K562 (cell line): ENCODE measurements around the gene NUAK1. TPM values are rescaled to one million over a fixed set of nuclear protein-coding genes. Genes with fewer than 3 reads are reported as not detected.

Experiments used
- ATAC-seq: fragments of 200-7000 bp; cut with Tn5 transposase; 3 replicates; pipeline ENCODE4 v1.9.1; 2020; ENCODE audit warnings: moderate library complexity
- BruUV-seq: library from RNA; stranded (reverse); fragments of 400-500 nt; replicated peaks from 2 replicates; lab custom pipeline; 2021; lab: Mats Ljungman, UMichigan
- CTCF ChIA-PET: fragments of 300-600 bp; formaldehyde crosslinking; extraction: SDS; loops from one replicate; lab custom pipeline; 2021; ENCODE audit warnings: low intra/inter-chr PET ratio; lab: Yijun Ruan, JAX
- POLR2A ChIA-PET: fragments of 300-600, 350-650 bp; sonication (Branson Sonifier 250); formaldehyde crosslinking; extraction: SDS; loops from one replicate; lab custom pipeline; 2021; ENCODE audit warnings: antibody characterized with exemption, inconsistent platforms; lab: Yijun Ruan, JAX
- DNase-seq, 4 experiments: peaks; one replicate each; pipeline versions ENCODE4 v3.0.0 to v3.0.0-alpha.2; 2011 to 2018; ENCODE audit warnings: low spot score in 3 of 4, mixed read lengths in 3 of 4; ENCODE audit errors: extremely low read depth in 1 of 4
- FAIRE-seq: peaks from 2 replicates; lab custom pipeline; 2011; peaks lifted over from hg19 to GRCh38; lab: Jason Lieb, UNC
- H2AFZ ChIP-seq: 2 replicates; pipeline ENCODE4 v1.6.0; 2011; ENCODE audit warnings: low read depth, low read length, control low read depth, inconsistent platforms
- H3K27ac ChIP-seq: fragments of 200-600 bp; 3 replicates; pipeline ENCODE4 v1.8.0; 2011; ENCODE audit warnings: low read depth, mild to moderate bottlenecking, control low read depth, inconsistent platforms, low read length, moderate library complexity, mixed read lengths; ENCODE audit errors: extremely low read depth
- H3K27me3 ChIP-seq, 2 experiments: fragments of 300-600 bp in 1 of 2; 2 replicates in 1 of 2; 3 replicates in 1 of 2; pipeline versions ENCODE4 v1.6.0 to v1.8.0; 2011; ENCODE audit warnings: inconsistent platforms in 2 of 2, low read length in 2 of 2, mild to moderate bottlenecking in 1 of 2, mixed read lengths in 1 of 2, moderate library complexity in 1 of 2; ENCODE audit not compliant: control insufficient read depth in 2 of 2, insufficient read depth in 2 of 2
- H3K36me3 ChIP-seq: fragments of 300-600 bp; 3 replicates; pipeline ENCODE4 v1.8.0; 2011; ENCODE audit warnings: mild to moderate bottlenecking, low read length, inconsistent platforms; ENCODE audit not compliant: control insufficient read depth, insufficient read depth
- H3K4me1 ChIP-seq, 2 experiments: fragments of 200-600 bp in 1 of 2; replicated peaks in 1 of 2; 2 replicates in 1 of 2; 3 replicates in 1 of 2; pipeline versions ENCODE4 v1.5.1 to v1.8.0; 2011; ENCODE audit warnings: inconsistent platforms in 2 of 2, low read length in 2 of 2, mild to moderate bottlenecking in 1 of 2, mixed read lengths in 1 of 2, moderate library complexity in 1 of 2; ENCODE audit not compliant: control insufficient read depth in 2 of 2, insufficient read depth in 2 of 2
- H3K4me2 ChIP-seq: 2 replicates; pipeline ENCODE4 v1.6.1; 2011; ENCODE audit warnings: low read length, control low read depth, inconsistent platforms, mixed read lengths; ENCODE audit not compliant: insufficient read depth
- H3K4me3 ChIP-seq: fragments of 200-600 bp; sonication (generic), shearing (Covaris generic); 2 replicates; pipeline ENCODE4 v1.5.1; 2016; ENCODE audit warnings: control low read depth, inconsistent platforms
- H3K79me2 ChIP-seq: fragments of 200-600 bp; 3 replicates; pipeline ENCODE4 v1.8.0; 2011; ENCODE audit warnings: low read length, inconsistent platforms; ENCODE audit not compliant: control insufficient read depth, insufficient read depth
- H3K9ac ChIP-seq, 2 experiments: 2 replicates each; pipeline versions ENCODE4 v1.6.0 to v1.6.1; 2011; ENCODE audit warnings: low read depth in 2 of 2, low read length in 2 of 2, control low read depth in 1 of 2, inconsistent platforms in 1 of 2, mild to moderate bottlenecking in 1 of 2, mixed read lengths in 1 of 2; ENCODE audit not compliant: insufficient read depth in 1 of 2
- H3K9me1 ChIP-seq: one replicate; pipeline ENCODE4 v1.6.0; 2011; ENCODE audit warnings: inconsistent platforms, mild to moderate bottlenecking, low read length, moderate library complexity; ENCODE audit not compliant: control insufficient read depth, insufficient read depth
- H3K9me3 ChIP-seq: replicated peaks from 2 replicates; pipeline ENCODE4 v1.5.1; 2011; ENCODE audit warnings: low read depth, low read length, inconsistent platforms; ENCODE audit not compliant: control insufficient read depth, insufficient read depth
- H4K20me1 ChIP-seq: replicated peaks from 2 replicates; pipeline ENCODE4 v1.6.1; 2011; ENCODE audit warnings: low read length, inconsistent platforms, mixed read lengths; ENCODE audit not compliant: control insufficient read depth, insufficient read depth
- CREB3 ChIP-seq: fragments of 450-650 bp; conservative IDR thresholded peaks from 2 replicates; pipeline ENCODE4 v1.6.1; 2016; ENCODE audit warnings: missing genetic modification characterization, low read depth, mild to moderate bottlenecking, missing compliant biosample characterization, moderate library complexity
- DDX20 ChIP-seq: fragments of 450-650 bp; IDR thresholded peaks from 2 replicates; pipeline ENCODE4 v1.6.1; 2016; ENCODE audit warnings: missing genetic modification characterization, low read depth, mild to moderate bottlenecking, missing compliant biosample characterization, moderate library complexity
- ETV1 ChIP-seq: fragments of 450-650 bp; conservative IDR thresholded peaks from 2 replicates; pipeline ENCODE4 v1.6.1; 2016; ENCODE audit warnings: missing genetic modification characterization, control low read depth, low read depth, missing compliant biosample characterization
- GTF3C2 ChIP-seq: IDR thresholded peaks from 3 replicates; pipeline ENCODE4 v1.6.1; 2011; ENCODE audit warnings: borderline replicate concordance, mild to moderate bottlenecking, moderate library complexity; ENCODE audit not compliant: insufficient read length; ENCODE audit errors: extremely low read depth
- HES1 ChIP-seq: fragments of 450-650 bp; IDR thresholded peaks from 2 replicates; pipeline ENCODE4 v1.6.1; 2016; ENCODE audit warnings: low read depth, mild to moderate bottlenecking, moderate library complexity
- HOMEZ ChIP-seq: fragments of 250-450 bp; sonication (Bioruptor Pico); IDR thresholded peaks from 2 replicates; pipeline ENCODE4 v1.4.0; 2020; ENCODE audit warnings: mild to moderate bottlenecking, moderate library complexity
- MXD1 ChIP-seq: fragments of 250-450 bp; sonication (Bioruptor Pico); IDR thresholded peaks from 2 replicates; pipeline ENCODE4 v1.8.0; 2021; ENCODE audit warnings: borderline replicate concordance, mild to moderate bottlenecking, moderate library complexity; ENCODE audit not compliant: poor library complexity, severe bottlenecking
- RAD51 ChIP-seq: fragments of 450-650 bp; IDR thresholded peaks from 2 replicates; pipeline ENCODE4 v1.7.1; 2016; ENCODE audit warnings: low read depth, mild to moderate bottlenecking, borderline replicate concordance
- YY1 ChIP-seq, 3 experiments: IDR thresholded peaks; 2 replicates each; pipeline ENCODE4 v1.6.1; 2011; ENCODE audit warnings: low read length in 2 of 3, mild to moderate bottlenecking in 2 of 3, moderate library complexity in 2 of 3, borderline replicate concordance in 1 of 3, control low read depth in 1 of 3, low read depth in 1 of 3; ENCODE audit not compliant: insufficient read depth in 3 of 3, insufficient replicate concordance in 2 of 3, control insufficient read depth in 1 of 3, insufficient read length in 1 of 3; ENCODE audit errors: extremely low read depth in 1 of 3
- ZNF134 ChIP-seq: fragments of 250-450 bp; sonication (Bioruptor Pico); conservative IDR thresholded peaks from 2 replicates; pipeline ENCODE4 v1.4.0; 2020
- ZNF224 ChIP-seq: sonication (generic); formaldehyde crosslinking; IDR thresholded peaks from 2 replicates; pipeline ENCODE4 v1.8.0; 2022; ENCODE audit warnings: mild to moderate bottlenecking, missing genetic modification reagents
- WGBS: fragments of 100-300 bp; shearing (Covaris generic); methylation state at CpG from one replicate; pipeline ENCODE4 v1.1.6; 2016; ENCODE audit warnings: low coverage, mixed read lengths; ENCODE audit not compliant: insufficient coverage; ENCODE audit errors: missing lambda C conversion rate; 5-methylcytosine and 5-hydroxymethylcytosine counted together
- in situ Hi-C: fragments of 300-500 bp; cut with MboI; formaldehyde crosslinking; loops from 4 replicates; pipeline ENCODE4 v1.15.0; 2018; ENCODE audit warnings: inconsistent platforms, mixed read lengths
- intact Hi-C: fragments of 100-400 bp; cut with micrococcal nuclease; formaldehyde crosslinking; loops from 2 replicates; pipeline ENCODE4 v1.14.2; 2022
- polyA plus RNA-seq, 8 experiments: library from polyadenylated mRNA; depleted of rRNA in 4 of 8; stranded (reverse) in 5 of 8; unstranded in 3 of 8; fragments of >200 nt; fragmentation: Nextera tagmentation in 2 of 8; fragmentation: Illumina TruSeq in 1 of 8; extraction: Ambion mirVana in 2 of 8; extraction: Trizol in 1 of 8; gene quantifications; 2 replicates each; pipeline versions ENCODE4 v1.2.1 to v1.2.3, GENCODE V29; 2011 to 2014; ENCODE audit warnings: inconsistent platforms in 1 of 8, missing spikeins in 1 of 8
- total RNA-seq, 7 experiments: library from RNA; depleted of rRNA in 6 of 7; stranded (reverse); fragments of >200 nt in 6 of 7; fragmentation: Illumina TruSeq in 2 of 7; extraction: Trizol in 2 of 7; gene quantifications; 2 replicates each; pipeline versions ENCODE4 v1.2.1 to v1.2.3, GENCODE V29; 2011 to 2021; ENCODE audit warnings: low replicate concordance in 1 of 7

NUAK1 gene
- total and polyA plus RNA-seq, 9 of the 15 experiments (the other 6 are each of a cell fraction or from before 2014, with no cell fraction given) = 0.02 TPM; not detected in 8

GRCh38 chr12:106080041-106080790 is 58.5 kb downstream of the NUAK1 start:
- H3K9ac ChIP-seq = no peak overlapping the region
- intact Hi-C loops (no loop called here), in situ Hi-C loops (no loop called here)
- H3K79me2 ChIP-seq = no peaks in the 10 kb centered on the region
- no peaks in the 10 kb centered on the region for H4K20me1 ChIP-seq
- no peak overlapping the region for H2AFZ ChIP-seq
- WGBS = 0% methylated on average over 9 of the region's 9 CpGs
- ATAC-seq (no peak), FAIRE-seq (no peak), DNase-seq (no peak)
- ChIA-PET CTCF (no interaction called here), POLR2A (interaction anchor here (0.7 kb wide), 2 partner anchors 11 to 71 kb away, joined by 3 read pairs; no protein-coding TSS in a partner anchor)
- no peaks in the 10 kb centered on the region for H3K9me1 ChIP-seq
- H3K4me3 ChIP-seq = no peak overlapping the region
- no peaks in the 10 kb centered on the region for H3K36me3 ChIP-seq
- peaks cover 7 to 39% of the 10 kb centered on the region in 2 experiments; a peak in 4 of 5 replicates for H3K27me3 ChIP-seq
- no peaks in the 10 kb centered on the region for H3K9me3 ChIP-seq
- no TSS peak for BruUV-seq
- no peak overlapping the region for H3K27ac ChIP-seq
- no peak overlapping the region for H3K4me2 ChIP-seq
- H3K4me1 ChIP-seq = no peaks in the 10 kb centered on the region
- TF ChIP-seq CREB3 (tag) (no peak), ZNF224 (CRISPR knock-in tag) (no peak), HOMEZ (CRISPR knock-in tag) (no peak), DDX20 (tag) (no peak), GTF3C2 (no peak), YY1 (IDR thresholded peaks at IDR 0.05; ENCODE audit: borderline replicate concordance in 1 of 3, control insufficient read depth in 1 of 3, extremely low read depth in 1 of 3, insufficient read depth in 3 of 3, insufficient read length in 1 of 3, insufficient replicate concordance in 2 of 3, low read depth in 1 of 3, low read length in 2 of 3) (no peak), MXD1 (no peak), ZNF134 (no peak), RAD51 (no peak), HES1 (no peak), ETV1 (tag) (no peak)
